HG03378 (cell line): ENCODE results near the gene GCGR.

Experiments
- ATAC-seq: cut with Tn5 transposase; IDR thresholded peaks from one replicate; pipeline ENCODE4 v1.9.1; 2021; ENCODE audit warnings: mild to moderate bottlenecking, moderate library complexity; ENCODE audit not compliant: unreplicated experiment

GCGR gene

DNA sequence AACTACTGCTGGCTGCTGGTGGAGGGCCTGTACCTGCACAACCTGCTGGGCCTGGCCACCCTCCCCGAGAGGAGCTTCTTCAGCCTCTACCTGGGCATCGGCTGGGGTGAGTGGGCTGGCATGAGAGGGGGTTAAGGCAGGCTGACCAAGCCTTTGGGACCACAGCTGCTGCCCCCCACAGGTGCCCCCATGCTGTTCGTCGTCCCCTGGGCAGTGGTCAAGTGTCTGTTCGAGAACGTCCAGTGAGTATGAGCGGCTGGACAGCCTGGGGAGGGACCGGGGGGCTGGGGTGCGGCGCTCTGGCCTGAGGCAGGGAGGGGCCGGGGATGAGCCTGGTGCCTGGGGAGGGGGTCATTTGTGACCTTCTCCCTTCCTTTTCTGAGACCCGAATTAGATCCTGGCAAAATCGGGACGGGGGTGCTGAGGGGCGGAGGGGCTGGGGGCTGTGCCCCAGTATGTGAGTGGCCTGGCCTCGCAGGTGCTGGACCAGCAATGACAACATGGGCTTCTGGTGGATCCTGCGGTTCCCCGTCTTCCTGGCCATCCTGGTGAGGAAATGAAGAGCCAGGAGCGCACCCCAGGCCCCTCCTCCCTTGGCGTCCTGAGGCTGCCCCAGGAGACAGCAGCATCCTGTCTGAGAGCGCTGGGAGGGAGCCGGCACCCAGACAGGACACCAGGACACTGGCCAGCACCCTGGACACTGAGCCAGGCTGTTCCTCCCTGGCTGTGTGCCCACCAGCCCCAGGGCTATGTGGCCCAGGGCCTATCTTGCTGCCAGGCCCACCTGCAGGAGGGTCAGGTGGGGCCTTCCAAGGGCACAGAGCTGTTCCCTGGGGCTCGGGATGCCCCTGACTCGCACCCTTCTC, 8.0 kb downstream of the GCGR start:
- no peak for ATAC-seq

DNA sequence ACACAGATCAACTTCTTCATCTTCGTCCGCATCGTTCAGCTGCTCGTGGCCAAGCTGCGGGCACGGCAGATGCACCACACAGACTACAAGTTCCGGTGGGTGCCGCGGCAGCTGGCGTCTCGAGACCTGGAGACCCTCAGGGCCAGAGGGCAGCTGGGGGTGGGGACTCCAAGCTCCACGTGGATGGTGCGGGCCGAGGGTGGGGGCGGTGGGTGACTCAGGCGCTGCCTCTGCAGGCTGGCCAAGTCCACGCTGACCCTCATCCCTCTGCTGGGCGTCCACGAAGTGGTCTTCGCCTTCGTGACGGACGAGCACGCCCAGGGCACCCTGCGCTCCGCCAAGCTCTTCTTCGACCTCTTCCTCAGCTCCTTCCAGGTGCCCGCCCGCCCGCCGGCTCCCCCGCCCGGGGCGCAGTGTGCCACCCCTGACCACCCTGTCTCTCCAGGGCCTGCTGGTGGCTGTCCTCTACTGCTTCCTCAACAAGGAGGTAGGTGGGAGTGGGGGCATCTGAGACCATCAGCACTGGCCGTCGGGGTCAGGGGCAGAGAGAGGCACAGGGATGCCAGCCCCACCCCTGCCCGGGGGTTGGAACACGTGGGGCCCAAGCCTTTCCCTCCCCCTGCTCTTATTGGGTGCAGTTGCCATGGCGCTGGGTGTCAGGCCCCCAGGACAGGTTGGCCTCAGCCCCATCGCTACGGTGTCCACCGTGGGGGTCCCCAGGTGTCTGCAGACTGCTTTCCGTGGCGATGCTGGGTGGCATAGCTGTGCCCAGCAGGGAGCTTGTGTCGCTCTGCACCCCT, 8.8 kb downstream of the GCGR start:
- no peak for ATAC-seq

DNA sequence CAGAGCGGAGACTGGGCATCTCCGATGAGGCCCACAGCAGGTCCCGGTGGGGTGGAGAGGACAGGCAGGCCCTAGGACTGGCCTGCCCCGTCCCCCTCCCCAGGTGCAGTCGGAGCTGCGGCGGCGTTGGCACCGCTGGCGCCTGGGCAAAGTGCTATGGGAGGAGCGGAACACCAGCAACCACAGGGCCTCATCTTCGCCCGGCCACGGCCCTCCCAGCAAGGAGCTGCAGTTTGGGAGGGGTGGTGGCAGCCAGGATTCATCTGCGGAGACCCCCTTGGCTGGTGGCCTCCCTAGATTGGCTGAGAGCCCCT, 9.4 kb downstream of the GCGR start:
- ATAC-seq, result no peak

DNA sequence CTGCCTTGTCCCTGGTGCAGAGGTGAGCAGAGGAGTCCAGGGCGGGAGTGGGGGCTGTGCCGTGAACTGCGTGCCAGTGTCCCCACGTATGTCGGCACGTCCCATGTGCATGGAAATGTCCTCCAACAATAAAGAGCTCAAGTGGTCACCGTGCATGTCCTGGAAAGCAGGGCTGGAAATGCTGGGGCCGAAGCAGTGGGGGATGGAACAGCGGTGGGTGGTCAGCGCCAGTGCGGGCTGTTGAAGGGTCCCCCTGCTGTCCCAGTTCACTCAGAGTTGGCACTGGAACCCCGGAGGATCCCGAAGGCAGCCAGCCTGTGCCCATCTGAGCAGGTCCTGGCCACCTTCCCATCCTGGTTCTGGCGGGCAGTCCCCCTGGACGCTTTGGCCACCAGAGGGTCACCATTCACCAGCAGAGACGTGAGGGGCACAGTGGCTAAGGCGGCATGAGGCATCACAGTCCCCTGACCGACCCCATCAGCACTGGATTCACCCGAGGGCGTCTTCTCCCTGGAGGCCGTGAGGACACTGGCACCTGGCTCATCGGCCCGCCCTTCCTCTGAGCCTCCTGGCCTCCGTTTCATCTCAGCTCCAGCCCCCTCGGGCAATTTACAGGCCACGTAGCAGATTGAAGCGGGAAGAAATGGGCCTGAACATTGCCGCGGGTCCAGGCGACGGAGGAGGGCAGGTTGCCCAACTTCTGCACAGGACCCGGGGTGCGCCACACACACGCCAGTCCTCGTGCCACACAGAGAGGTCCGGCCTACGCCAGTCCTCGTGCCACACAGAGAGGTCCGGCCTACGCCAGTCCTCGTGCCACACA, 10.1 kb downstream of the GCGR start:
- ATAC-seq, result no peak

DNA sequence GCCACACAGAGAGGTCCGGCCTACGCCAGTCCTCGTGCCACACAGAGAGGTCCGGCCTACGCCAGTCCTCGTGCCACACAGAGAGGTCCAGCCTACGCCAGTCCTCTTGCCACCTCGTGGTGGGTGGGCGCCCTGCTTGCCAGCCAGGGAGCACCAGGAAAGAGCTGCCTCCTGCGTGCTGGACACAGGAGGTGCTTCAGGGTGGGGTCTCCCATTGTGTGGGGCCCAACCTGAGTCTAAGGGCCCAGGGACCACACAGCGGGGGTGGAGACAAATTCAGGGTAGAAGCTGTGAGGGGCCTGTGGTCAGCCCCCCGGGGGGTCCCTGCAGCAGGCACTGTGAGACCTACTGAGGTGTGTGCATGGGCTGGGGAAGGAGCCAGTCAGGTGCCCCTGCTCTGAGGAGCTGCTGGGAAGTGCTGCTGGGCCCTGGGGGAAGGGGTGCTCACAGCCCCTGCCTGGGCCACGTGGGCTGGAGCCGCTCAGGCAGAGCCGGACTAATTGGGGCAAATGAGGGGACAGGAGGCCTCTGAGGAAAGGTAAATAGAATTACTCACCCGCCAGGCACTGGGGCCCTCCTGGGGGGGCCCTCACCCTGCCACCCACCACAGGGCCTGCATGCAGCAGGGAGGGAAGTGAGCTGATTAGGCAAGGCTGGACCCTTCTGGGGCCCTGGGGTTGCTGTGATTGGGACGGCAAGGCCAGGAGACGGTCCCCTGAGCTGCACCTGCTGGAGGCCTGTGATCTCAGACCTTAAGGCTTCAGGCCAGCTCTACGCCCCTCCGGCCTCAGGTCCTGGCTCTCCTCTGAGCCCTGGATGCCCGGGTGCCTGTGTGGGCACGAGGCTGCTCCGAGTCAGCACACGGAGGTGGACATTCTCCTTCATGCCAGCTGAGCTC, 11.0 kb downstream of the GCGR start:
- no peak for ATAC-seq

DNA sequence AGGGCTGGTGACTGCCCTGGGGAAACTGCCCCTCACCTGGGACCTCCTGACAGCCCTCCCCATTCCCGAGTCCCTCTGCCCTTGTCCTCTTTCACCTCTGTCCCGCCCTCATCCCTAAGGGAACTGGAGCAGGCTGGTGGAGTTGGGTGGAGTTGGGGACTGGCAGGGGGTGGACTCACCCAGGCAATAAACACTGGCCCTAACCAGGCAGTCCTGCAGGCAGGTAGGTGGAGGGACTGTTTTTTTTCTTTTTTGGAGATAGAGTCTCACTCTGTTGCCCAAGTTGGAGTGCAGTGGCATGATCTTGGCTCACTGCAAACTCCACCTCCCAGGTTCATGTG, 11.7 kb downstream of the GCGR start:
- ATAC-seq, result no peak

DNA sequence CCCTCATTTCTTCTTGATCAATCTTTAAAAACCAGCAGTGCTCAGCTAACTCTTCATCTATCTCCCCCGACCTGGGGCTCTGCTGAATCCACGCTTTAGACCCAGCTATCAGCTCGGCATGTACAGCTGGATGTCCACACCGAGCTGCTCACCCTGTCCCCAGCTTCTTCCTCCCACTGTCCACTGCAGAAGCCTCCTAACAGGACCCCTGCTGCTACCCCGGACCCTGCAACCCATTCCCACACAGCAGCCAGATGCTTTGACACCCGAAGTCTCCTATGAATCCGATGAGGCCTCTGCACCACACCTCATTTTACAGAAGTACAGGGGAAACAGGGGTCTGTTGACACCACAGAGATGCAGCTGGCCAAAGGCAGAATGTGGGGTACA, 13.8 kb downstream of the GCGR start:
- no peak for ATAC-seq

DNA sequence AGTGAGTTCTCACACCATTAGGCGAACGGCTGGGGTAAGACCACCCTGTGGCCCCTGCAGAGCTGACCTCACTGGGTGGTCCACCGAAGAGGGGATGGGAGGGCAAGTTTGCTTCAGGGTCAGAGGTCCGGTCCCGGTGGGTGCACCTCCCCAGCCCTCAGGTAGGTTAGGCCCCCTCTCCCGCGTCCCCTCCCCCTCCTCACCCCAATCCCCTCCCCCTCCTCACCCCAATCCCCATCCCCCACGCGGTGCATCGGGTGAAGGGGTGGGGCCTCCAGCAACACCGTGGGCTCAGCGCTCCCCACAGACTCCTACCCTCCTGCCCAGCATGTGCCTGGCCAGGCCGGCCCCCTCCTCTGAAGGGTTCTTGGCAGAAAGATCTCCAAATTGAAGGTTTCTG, 15.8 kb downstream of the GCGR start:
- ATAC-seq, result no peak

DNA sequence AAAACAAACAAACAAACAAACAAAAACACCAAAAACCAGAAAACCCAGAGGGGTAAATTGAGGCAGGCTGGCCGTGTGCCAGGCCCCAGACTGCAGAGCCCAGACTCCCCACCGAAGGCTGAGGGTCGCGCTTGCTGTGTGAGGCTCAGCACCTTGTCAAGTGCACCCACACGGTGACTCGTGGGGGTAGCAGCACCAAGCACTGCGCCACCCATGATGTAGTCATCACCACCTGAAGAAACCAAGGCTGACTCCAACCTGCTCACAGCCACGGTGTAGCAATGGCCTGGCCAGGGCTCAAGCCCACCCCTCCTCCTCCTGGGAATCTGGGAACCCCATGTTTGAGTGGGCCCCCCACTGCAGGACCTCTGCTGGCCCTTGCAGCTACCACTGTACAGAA, 17.2 kb downstream of the GCGR start:
- no peak for ATAC-seq

DNA sequence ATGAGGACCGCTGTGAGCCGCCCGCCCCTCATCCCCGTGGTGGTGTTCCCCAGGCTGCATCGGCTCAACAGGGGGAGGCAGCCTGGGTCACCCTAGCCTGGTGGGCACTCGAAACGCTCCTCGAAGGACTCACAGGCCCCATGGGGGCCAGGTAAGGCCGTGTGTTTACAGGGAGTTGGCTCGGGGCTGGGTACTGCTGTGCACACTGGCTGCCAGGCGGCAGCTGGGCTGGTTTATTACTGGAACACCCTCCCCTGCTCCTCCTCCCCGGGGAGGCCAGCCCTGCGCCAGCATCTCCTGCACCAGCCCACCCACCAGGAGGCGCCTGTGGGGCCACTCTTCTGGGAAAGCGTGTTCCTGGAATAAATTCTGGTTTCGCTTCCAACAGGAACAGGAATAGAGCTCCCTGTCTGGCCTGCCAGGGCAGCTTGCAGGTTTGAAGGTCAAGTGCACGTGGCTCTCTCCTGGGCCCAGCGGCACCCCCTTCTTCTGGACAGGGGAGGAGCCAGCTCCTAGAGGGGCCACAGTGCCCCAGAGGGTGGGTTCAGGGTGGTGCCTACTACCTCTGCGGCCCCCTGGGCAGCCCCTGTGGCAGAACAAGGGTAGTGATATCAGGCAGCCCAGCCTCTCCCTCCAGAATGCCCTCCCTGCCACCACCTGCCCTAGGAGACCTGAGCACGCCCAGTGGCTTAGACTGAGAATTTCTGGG, 17.8 kb downstream of the GCGR start:
- ATAC-seq, result no peak

DNA sequence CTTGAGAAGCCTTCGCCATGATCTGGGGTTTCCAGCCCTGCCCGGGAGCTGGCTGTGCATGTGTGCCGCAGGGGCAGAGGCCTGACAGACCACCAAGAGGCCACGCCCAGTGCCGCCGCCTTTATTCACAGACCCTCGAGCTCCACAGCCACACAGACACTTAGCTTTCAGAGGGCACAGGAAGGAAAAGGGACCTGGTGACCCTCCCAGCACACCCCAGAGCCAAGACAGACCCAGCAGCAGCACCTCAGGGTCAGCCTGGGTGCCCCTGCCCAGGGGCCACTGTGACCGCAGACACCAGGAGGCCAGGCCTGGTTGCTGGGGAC, 18.3 kb downstream of the GCGR start:
- no peak for ATAC-seq

DNA sequence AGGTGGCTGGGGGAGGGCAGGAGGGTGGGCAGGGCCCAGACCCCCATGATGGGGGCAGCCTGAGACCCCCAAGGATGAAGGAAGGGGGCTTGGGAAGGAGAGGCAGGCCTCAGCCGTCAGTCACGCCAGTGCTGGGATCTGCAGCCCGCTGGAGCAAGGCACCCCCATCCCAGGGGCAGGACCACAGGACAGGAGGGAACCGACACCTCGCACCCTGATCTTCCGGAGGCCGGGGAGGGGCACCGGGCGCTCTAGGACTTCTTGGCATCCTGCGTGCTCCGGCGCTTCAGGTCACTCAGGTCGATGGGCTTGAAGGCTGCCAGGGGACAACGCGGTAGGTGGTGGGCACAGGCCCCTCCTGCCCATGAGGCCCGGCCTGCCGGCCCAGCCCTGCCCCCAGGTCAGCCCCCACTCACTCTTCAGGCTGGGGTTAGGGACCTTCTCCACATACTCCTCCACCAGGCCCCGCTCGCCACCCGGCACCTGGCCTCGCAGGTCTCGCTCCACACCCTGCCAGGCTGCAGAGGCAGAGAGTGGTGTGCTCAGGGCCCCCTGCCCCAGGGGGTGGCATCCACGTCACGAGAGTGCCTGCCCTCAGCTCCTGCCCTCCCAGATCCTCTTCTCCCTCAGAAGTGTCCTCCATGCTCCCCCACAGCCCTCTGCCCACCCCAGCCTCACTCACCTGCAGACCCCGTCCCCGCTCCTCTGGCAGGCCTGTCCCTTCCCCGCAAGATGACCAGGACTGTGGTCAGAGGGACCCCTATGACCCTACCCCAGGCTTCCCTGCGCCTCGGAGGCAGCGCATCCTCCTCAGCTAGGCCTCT, 19.3 kb downstream of the GCGR start:
- no peak for ATAC-seq

DNA sequence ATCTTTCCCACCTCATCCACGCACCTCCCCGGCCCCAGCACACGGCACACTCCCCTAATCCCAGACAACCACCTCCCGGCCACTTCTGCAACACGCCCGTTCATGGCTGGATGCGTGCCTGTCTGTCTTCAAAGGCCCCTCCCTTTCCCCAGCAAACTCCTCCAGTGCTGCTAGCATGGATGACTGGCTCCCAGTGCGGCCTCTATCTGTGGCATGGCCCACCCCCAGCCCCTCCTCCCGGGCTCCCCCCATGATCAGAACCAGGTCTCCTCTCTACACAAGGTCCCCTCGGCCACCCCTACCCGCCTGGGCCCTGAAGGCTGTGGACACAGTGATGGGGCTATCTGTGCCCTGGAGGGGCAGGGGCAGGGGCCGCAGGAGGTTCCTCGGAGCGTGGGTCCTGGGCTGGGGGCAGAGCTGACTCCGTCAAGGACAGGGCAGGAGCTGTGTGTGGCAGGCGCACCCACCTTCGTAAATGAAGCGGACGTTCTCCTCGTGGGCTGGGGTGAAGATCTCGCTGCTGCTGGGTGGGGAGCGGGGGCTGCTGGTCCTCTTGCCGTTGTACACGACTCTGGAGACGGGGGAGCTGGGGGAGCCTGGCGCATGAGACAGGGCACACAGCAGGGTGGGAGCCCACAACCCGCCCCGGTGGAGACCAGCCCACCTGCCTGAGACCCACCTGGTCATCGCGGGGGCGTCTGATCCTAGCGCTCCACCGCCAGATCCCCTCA, 20.0 kb downstream of the GCGR start:
- no peak for ATAC-seq

DNA sequence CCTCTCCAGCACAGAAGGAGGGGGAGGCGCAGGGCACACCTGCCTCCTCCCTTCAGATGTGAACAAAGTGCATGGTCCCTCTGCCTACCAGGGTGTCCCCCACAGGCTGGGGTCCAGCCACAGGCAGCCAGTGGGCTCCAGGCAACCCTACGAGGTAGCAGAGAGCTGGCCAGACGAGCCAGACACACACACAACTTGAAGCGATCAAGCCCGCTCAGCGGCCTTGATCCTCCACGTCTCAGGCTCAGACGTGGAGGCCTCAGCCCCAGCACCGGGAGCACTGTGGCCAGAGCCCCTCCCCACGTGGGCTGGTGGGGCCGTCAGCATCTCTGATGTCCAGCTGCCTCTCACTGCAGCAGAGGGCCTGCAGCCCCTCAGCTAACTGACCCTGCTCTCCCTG, 20.6 kb downstream of the GCGR start:
- ATAC-seq, result no peak

DNA sequence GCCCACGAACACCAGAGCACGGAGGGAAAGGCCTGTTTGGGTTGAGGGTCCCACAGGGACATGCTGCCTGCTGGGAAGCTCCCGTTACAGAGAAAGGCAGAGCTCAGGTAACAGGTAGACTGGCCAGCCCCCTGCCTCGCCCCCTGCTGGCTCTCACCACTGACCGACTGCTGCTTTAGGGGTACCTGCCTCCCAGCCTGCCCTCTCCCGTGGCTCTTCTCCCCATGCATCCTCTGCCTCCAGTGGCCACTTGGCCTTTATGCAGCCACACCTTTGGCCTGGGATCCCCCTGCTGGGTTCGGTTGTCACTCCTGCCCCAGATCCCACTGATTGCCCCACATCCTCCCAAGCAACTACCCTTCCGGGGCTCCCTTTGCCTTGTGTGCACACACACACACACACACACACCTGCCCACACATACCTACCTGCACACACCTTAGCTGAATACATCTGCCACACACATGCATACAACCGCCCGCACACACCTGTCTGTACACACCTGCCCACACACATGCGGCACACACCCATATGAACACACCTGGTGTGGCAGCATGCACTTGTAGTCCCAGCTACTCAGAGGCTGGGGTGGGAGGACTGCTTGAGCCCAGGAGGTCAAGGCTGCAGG, 22.0 kb downstream of the GCGR start:
- ATAC-seq, result no peak

DNA sequence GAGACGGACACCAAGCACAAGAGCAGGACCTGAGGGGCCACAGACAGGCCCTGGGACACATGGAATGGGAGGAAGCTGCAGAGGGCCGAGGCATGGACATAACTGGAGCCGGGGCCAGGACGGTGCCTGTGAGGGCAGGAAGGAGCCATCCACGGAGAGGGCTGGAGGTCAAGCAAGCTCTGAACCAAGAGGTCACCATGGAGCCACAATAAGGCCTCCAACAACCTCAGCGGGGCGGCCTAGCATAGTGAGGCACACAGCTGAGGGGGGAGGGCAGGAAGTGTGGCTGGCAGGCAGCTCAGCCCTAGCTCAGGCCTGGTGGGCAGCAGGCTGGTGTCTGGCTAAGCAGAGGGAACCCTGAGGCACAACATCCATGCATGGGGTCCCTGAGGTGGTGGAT, 24.7 kb downstream of the GCGR start:
- no peak for ATAC-seq

DNA sequence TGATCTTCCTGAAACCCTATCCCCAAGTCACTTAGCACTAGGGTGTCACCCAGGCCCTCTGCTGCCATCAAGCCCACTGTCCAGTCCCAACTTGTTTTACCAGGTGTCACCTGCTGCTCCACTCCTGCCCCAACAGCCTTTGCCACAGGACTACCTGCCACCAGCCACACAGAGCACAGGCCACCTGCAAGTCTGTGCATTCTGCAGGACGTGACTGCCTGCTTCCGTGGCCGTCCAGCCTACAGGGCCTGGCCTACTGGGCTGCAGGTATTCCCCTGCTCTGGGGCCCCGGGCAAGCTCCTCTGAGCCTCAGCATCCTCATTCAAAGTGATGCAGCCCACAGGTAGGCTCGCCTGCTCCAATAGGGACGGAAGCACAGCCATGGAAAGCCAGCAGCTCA, 25.9 kb downstream of the GCGR start:
- no peak for ATAC-seq

DNA sequence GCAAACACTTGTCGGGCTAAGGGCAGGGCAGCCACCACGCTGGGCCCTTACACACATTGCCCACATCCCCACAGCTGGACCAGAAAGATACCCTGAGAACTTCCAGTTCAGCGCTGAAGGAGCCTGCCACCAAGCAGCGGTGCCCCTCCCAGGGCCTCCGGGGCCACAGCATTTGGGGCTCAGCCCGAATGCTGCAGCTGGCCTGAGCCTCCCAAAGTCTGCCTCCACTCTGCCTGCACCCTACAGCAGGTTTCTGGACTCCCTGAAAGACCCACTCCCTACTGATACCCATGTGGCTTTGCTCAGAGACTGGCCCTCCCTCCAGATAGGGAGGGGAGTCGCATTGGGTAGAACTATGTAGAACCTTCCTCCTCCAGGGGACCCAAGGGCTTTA, 27.6 kb downstream of the GCGR start:
- ATAC-seq, result no peak
